HuH-7.5 (cell line): ENCODE data around the gene ISG20.
A peak's percentile ranks its signal among the peaks of the same experiment; 100 is the strongest.
"Not testable (repeated sequence)": the region's sequence is repeated elsewhere in the genome, so short reads cannot be mapped to it uniquely, and the experiment has no call there.

ENCODE experiments used
- DNase-seq: peaks from one replicate; pipeline ENCODE4 v3.0.0; 2011; ENCODE audit warnings: low spot score

Gene ISG20

DNA sequence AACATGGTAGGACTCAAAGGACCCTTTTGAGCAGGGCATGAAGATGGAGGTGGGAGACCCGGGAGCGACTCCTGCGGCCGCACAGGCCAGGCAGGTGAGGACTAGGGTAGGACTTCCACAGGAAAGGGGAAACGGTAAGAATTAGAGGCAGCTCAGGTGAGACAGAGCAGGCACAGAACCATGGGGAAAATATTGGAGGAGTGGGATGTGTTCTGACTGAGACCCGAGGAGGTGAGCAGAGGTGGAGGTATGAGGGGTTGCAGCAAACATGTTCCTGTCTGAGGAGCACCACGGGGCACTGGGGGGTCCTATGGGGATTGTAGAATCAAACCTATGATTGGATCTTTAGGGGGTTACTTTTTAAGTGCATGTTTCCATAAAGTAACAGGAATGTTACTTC, 1.4 kb upstream of the ISG20 start:
- no peak for DNase-seq

DNA sequence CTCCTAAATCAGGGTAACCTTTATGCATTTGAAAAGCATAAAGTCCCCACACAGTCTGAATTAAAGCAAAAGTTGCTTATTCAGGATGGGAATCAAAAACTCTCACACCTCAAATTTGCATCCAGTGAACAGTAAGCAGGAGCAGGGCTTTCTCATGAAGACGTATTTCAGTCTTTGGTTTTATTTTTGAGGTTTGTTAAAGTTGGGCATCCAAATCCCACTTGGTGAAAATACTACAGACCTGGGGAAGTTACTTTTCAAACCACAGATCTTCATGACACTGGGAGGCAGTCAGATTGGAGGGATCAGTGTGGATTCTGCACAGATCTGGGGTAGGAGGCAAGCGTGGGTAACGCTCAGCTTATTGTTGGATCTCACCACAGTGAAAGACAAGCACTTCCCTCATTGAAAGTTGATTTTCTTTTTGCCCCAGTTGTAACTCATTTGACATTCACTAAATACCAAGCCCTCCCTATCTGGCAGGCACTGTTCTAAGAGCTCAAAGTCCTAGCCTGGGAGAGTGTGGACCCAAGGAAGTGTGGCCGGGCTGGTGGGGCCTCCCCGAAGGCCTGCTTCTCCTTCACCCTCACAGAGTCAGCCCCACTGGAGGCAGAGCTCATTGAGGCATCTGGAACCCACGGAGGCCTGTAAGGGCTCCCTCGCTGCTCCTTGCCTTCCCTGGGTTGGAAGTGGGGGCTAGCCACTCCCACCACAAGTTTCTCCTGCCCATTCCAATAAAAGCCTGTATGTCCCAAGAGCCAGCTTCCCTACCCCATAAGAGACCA, 783 bp upstream of the ISG20 start:
- DNase-seq = peak; percentile 44

DNA sequence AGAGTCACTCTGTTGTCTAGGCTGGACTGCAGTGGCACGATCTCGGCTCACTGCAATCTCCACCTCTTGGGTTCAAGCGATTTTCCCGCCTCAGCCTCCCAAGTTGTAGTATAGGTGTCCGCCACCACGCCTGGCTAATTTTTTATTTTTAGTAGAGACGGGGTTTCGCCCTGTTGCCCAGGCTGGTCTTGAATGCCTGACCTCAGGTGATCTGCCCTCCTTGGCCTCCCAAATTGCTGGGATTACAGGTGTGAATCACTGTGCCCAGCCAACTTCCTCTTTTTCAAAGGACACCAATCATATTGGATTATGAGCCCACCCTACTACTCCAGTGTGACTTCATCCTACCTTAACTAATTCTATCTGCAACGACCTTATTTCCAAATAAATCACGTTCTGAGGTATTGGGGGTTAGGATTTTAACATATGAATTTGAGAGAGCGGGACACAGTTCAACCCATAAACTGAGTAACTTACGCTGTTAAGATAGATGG, 3.2 kb downstream of the ISG20 start:
- no peak for DNase-seq

DNA sequence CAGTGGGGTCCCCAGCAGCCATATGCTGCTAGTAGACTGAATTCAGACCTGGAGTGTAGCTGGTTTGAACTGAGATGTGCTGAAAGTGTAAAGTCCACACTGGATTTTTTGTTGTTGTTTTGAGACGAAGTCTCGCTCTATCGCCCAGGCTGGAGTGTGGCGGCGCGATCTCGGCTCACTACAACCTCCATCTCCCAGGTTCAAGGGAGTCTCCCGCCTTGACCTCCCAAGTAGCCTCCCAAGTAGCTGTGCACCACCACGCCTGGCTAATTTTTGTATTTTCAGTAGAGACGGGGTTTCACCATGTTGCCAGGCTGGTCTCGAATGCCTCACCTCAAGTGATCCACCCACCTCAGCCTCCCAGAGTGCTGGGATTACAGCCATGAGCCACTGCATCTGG, 3.7 kb downstream of the ISG20 start:
- not testable (repeated sequence) for DNase-seq

DNA sequence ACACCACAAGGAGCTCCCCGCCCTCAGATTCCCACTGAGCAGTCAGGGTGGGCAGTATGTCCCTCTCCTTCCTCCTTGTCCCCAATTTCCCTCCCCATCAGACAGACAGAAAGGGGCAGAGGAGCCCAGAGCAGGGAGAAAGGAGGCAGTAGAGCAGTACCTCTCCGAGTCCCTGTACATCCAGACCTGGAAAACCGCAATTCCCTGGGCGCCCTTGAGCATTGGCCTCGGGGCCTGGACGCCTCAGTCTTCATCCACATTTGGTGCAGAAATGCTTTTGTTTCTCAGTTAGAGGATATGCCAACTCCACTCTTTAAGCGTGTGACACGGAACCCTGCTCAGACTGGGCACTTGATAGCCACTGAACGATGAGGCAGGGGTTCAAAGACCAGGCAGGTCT, 5.9 kb downstream of the ISG20 start:
- DNase-seq = no peak

DNA sequence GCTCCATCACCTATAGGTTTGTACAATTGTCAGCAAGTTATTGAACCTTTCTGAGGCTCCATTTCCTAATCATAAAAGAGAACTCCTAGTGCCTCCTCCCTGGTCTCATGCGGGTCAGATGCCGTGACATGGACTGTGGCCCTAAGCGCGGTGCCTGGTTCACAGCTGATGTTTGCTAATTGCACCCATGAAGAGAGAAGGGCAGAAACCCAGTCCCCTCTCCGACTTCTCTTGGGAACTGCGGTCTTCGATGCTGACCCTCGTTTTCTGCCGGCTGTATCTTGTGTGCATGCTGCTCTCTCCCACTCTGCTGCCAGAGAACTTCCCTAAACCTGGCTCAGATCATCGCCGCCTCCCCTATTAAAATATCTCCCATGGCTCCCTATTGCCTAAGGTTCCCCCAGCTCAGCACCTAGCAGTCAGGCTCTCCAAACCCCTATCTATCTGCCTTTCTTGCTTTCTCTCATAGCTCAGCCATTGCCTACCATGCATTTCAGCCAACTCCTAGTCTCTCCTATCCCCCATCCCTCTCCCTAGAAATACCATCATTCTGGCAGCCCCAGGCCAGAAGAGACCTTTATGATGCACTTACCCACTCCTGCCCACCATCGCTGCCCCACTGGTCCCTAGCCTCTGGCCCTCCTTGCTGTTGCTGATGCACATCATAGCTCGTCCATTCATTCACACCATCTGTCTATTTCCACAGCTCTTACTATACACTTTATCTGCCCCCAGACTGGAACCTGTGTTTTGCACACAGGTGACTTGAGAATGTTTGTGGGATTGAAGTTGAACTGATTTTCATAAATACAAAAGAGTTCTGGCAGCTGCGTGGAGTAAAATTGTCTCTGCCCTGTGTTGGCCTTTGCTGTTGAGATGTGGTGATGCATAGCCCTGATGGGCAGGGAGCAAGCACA, 6.6 kb downstream of the ISG20 start:
- DNase-seq = no peak

DNA sequence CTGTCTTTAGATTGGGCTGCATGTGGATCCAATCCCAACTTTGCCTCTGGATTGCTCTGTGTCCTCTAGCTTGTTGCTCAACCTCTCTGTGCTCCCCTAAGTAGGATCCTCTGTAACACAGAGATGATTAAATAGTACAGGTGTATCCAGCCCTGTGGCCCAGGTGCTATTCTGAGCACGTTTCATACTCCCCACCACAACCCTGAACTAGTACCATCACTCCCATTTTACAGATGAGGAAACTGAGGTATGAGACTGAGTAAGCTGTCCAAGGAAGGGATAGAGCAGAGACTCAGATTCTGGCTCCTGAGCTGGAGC, 7.2 kb downstream of the ISG20 start:
- DNase-seq = no peak

DNA sequence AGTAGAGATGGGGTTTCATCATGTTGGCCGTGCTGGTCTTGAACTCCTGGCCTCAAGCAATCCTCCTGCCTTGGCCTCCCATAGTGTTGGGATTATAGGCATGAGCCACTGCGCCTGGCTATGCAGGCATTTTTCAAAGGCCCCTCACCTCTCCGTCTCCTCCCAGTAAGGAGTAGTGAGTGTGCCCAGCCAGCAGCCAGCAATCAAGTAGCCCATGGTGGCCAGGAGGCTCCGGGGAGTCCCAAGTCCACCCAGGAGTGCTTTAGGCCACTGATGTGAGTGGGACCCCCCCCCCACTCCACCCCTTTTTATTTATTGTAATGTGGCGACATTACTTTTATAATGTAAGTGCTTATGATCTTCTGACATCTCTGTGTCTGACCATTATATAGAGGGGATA, 8.1 kb downstream of the ISG20 start:
- DNase-seq = no peak

DNA sequence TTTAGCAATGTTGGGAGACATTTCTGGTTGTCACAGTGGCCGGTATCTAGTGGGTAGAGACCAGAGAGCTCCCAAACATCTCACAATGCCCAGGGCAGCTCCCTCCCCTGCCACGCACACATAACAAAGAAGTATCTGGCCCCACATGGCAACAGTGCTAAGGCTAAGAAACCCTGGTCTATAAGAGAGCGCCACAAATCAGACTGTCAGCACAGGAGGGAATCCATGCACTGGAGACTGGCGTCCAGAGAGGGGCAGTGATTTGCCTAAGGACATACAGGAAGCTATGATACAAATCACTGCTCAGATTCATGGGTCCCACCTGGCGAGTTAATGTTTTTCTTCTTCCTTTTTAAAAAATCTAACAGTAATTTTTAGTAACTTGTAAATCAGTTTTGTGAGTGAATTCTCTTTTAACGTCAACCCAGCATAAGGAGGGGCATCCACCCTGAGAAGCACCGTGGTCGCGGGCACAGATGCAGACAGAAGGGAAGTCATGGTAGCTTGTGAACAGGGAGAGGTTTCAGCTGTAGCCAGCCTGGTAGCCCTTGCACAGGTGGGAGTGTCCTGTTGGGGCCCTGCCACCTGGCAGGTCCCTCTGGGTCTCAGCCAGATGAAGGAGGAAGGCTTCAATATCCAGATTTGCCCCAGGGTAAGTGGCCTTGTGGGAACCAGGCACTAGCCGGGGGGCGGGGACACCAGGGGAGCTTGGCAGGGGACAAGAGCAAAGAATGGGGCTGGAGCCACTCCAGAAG, 8.7 kb downstream of the ISG20 start:
- DNase-seq = no peak

DNA sequence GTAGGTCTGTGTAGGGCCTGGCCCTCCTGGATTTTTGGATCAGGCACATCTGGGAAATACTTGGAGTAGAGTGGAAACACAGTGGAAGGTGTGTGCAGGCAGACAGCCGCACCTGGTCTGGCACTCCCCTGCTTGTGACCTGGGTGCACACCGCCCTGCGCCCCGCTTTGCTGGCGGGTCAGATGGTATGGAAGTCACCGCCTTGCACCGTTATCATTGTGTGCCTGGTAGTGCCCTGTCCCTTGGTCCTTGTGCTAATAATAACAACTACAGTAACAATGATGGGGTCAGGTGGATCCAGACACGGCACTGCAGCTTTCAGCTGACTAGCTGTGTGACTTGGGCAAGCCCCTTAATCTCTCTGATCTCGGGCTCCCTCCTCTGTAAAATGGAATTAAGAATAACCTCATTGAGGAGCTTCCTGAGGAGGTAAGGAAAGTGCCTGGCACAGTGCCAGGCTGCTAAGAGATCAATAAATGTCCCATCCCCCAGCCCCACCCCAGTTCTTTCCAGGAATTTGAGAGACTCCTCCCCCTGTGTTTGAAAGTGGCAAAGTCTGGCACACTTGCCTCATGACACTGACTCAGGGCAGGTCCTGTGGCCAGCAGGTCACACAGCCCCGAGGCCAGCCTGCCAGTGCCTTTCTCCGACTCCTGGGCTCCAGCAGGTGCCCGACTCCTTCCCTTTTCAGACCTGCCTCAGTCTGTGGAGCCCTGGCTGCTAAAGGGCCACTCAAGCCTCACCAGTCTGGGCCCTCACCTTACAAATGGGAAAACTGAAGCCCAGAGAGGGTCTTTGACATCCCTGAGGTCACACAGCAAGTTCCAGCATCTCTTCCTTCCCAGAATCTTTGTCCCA, 9.8 kb downstream of the ISG20 start:
- no peak for DNase-seq

DNA sequence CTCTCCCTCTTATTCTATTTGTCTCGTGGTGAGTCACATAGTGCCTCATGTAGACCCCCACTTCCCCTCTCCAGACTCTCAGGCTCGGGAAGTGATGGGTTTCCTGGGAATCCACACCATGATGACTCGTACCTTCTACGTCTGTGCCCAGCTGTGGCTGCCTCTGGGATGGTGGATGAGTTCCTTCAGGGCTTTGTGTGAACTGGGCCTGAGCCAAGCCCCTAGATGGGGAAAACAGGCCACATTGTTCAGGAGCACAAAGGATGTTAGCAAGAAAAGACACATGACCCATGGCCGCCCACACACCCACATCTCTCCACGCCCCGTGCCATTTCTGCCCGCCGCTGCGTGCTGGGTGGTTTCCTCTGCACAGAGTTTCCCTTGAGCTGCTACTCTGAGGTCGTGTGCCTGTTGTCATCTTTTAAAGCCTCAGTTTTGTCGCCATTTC, 10.5 kb downstream of the ISG20 start:
- DNase-seq = no peak

DNA sequence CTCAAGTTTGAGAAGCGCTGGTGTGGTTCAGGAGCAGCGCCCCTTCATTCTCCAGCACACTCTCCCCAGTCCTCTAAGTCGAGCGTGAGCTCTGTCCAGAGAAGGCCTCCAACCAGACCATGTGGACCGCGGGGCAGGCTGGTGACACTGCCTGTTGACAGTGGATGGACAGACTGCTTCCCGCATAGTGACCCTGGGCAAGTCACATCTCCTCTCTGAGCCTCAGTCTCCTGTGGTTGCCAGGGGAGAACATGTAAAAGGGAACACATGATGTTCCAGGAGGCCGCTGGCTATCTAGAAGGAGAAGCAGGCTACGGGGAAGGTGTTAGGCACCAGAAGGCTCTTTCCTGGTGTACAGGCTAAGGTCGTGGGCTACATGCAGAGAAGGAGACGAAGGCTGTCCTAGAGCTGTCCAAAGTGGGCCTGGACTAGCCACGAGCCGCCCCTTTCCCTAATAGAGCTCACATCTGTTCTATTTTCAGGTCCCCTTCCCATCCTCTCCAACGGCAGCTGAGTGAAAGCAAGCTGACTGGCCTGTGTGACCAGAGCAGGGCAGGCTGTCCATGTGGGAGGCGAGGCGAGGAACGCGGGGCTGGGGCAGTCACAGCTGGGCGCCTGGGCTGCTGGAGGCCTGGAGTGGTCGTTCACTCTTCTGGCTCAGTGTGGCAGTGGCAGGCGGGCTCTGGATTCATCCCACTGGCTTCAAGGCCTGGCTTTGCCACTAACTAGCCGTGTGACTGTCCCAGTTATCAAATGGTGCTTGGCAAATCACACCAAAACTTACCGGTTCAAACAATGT, 11.1 kb downstream of the ISG20 start:
- no peak for DNase-seq

DNA sequence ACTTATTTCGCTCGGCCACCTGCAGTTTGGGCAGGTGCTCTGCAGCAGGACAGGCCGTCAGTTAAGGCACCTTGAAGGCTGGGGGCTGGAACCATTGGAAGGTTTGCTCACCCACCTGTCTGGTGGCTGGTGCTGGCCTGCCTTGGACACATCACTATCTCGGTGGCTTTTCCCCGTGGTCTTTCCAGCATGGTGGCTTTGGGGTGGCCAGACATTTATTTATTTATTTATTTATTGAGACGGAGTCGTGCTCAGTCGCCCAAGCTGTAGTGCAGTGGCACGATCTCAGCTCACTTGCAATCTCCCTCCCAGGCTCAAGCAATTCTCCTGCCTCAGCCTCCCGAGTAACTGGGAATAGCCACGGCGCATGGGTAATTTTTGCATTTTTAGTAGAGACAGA, 11.7 kb downstream of the ISG20 start:
- DNase-seq = no peak

DNA sequence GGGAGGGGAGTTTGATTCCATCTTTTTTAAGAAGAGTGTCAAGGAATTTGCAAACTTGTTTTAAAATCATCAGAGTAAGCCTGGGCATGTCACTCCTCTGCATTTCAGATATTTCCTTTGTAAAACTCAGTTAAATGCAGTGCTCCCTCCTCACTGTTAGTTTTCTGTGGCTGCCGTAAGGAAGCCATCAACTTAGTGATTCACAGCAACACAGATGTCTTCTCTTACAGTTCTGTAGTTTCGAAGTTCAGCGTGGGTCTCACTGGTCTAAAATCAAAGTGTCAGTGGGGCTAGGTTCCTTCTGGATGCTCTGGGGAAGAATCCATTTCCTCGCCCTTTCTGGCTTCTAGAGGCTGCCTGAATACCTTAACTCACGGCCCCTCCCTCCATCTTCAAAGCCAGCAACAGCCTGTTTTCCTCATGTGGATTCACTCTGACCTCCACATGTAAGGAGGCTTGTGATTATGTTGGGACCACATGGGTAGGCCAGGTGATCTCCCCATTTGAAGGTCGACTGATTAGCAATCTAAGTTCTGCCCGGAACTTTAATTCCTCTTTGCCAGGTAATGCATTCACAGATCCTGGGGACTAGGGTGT, 12.4 kb downstream of the ISG20 start:
- DNase-seq = no peak

DNA sequence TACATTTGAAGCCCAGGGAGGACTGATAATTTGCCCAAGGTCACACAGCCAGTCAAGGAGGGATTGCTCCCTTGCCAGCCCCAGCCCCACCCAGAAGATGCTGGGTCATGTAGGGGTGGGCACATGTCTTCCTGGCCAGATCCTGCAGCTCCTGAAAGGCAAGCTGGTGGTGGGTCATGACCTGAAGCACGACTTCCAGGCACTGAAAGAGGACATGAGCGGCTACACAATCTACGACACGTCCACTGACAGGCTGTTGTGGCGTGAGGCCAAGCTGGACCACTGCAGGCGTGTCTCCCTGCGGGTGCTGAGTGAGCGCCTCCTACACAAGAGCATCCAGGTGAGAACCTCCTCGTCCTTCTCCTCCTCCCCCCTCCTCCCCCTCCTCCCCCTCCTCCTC, 13.2 kb downstream of the ISG20 start:
- DNase-seq = no peak

DNA sequence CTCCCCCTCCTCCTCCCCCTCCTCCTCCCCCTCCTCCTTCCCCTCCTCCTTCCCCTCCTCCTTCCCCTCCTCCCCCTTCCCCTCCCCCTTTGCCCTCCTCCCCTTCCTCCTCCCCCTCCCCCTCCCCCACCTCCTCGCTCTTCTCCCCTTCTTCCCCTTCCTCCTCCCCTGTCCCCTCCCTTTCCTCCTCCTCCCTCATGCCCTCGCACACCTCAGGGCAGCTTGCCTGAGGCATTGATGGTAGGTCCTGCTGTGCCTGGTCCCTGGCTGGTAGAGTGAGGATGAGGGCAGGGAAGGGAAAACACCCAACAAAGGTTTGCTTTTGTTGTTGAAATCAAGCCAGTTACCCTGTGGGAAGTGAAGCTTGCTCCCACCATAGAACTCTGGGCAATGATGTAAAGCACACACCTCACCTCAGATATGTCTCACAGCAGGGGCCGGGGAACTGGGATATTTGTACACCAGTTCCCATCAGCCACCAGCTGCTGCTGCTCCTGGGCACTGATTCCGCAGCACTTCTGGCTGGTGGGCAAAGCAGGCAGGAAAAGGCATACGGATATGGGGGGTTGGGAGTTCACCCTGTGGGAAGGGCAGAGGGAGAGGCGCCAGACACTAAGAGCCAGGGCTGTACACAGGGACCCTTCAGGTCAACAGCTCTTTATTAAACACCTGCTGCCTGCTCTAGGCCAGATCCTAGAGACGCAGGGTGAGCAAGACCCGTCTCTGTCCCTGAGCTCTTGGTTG, 13.8 kb downstream of the ISG20 start:
- no peak for DNase-seq

DNA sequence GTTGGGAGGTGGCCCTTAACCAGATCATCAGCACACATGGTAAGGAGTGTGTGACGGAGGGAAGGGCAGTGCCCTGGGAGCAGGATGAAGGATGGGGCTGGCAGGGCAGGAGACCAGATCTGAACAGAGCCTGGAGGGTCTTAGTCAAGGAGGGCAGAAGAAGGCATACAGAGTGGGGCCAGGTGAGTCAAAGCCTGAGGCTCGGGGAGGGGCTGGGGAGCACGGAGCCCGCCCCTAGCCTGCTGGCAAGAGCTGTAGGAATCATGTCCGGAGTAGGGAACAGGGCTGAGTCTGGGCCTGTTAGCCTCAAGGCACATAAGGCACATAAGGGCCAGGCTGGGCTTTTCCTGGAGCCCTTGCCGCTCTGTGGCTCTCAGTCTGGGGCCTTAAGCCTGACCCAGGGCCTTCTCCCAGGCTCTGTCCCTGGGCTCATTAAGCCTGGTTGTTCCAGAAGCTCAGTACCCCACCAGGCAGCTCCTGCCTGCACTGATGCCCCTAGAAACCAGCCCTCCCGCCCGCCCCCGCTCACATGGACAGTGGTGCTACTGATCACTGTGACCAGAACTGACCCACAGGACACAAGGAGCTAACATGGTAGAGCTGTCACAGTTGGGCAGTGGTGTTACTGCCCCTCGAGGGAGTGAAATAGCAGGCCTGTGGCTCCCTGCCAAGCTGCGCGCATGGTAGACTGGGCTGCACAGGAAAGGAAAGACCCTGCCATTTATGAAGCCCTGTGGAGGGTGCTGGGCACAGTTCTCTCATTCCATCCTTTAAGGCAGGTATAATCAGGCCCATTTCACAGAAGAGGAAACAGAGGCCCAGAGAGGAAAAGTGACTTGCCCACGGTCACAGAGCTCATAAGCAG, 14.6 kb downstream of the ISG20 start:
- DNase-seq = no peak

DNA sequence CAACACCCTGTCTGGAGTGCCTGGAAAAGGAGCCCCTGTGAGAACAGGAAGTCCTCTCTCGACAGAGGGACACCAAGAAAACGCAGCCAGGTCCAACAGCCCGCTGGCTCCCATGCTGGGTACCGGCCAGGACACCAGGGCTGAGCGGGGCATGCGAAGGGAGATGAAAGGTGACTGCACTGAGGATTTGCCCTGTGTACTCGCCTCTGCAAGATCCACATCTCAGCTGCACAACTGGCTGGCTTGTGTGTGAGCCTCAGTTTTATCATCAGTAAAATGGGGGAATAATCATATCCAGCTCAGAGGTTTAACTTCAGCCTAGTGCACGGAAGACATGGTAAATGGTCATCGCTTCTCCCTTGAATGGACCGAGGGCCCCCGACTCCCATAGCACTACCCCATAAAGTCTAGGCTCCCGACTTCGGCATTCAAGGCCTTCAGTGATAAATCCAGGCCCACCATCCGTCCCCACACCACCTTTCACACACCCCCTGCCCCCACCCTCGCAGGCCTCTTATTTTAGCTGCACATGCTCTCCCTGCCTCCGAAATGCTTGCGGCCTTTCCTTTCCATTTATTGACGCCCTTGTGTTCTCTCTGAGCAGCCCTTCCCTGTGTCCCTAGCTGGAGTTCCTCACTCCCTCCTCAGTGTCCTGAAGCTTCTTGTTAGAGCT, 15.8 kb downstream of the ISG20 start:
- DNase-seq = no peak
